HG02840 (cell line): ENCODE results near the gene TMEM229A.
"Not testable (repeated sequence)": the region's sequence is repeated elsewhere in the genome, so short reads cannot be mapped to it uniquely, and the experiment has no call there.

Experiments
- ATAC-seq: cut with Tn5 transposase; IDR thresholded peaks from one replicate; pipeline ENCODE4 v1.9.1; 2021; ENCODE audit warnings: mild to moderate bottlenecking, moderate library complexity, moderate number of reproducible peaks; ENCODE audit not compliant: unreplicated experiment, low FRiP score

The TMEM229A gene

DNA sequence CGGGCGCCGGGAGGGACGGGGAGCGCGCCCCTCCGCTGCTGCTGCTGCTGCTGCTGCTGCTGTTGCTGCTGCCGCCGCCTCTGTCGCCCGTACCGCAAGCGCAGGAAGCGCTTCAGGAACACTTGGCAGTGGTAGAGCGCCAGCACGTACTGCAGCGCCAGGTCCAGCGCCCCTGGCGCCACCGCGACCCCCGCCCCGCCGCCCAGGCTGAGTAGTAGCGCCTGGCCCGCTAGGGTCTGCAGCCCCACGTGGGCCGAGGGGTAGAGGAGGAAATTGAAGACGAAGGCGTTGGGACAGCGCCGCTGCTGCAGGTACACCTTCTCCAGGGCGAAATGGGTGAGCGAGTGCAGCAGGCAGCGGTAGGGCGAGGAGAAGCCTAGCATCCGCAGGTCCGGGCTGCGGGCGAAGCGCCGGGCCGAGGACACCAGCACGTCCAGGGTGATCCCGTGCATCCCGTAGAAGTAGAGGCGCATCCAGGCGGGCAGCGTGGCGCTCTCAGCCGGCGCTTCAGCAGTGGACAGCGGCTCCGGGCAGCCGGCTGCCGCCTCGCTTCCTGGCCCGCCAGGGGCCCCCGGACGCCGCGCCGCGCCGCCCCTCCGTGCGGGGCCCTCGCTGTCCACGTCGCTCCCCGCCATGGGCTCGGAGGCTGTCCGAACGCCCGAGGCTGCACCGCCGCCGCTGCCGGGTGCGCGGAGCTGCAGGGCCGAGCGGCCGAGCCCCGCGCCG, at the start of gene TMEM229A:
Gene TMEM229A (minus strand): TSS at position 699 of the 726 bp plus-strand sequence. CDS start 64 bp downstream, at position 635.
- ATAC-seq, result no peak

- not testable (repeated sequence) for ATAC-seq
These were observed 49.4 kb upstream of the TMEM229A start for GRCh38 chr7:124082234-124082633.

GRCh38 chr7:124077546-124077945, 44.7 kb upstream of the TMEM229A start:
- ATAC-seq, result no peak

- no peak for ATAC-seq
These were observed 44.0 kb upstream of the TMEM229A start for GRCh38 chr7:124076841-124077240.

GRCh38 chr7:124074007-124074406, 41.1 kb upstream of the TMEM229A start:
- ATAC-seq, result no peak

- no peak for ATAC-seq
These were observed 40.4 kb upstream of the TMEM229A start for GRCh38 chr7:124073310-124073645.

- ATAC-seq, result no peak
These were observed 39.9 kb upstream of the TMEM229A start for GRCh38 chr7:124072603-124073309.

DNA sequence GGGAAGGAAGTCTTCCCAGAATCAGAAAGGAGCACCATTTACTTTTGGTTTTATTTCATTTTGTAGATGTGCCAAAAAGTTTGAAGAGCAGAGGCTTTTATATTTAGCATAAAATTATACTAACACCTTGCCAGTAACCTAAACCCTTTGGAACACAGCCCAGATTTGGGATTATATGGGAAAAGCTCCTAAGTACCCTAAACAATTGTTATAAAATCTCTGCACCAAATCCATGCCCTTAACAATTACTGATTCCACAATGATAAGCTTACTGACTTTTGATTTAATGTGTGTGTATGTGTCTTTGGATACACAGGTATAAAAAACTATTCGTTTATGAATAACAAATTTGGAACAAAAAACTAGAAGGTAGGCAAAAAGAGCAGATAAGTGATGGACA, 39.0 kb upstream of the TMEM229A start:
- no peak for ATAC-seq

- no peak for ATAC-seq
These were observed 29.3 kb upstream of the TMEM229A start for GRCh38 chr7:124062171-124062570.

DNA sequence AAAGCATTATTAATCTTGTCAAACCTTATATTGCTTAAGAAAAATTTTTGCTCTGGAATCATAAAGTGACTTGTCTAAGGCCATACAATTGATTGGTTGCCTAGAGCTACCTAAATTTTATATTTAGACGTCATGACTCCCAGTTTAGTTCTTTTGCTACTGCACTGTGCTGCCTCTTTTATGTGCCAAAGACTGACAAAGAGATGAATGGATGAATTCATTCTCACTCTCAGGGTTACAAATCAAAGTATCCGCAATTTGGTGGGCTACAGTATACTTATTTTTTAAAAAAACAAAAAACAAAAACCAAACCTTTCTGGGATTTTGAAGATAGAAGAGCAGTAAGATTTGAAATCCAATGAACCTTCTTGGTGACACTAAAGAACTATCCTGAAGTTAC, 27.7 kb upstream of the TMEM229A start:
- no peak for ATAC-seq

- peak; percentile 98 for ATAC-seq
These were observed 26.5 kb upstream of the TMEM229A start for GRCh38 chr7:124059375-124059774.

- ATAC-seq, result no peak
These were observed 25.6 kb upstream of the TMEM229A start for GRCh38 chr7:124058515-124058914.

DNA sequence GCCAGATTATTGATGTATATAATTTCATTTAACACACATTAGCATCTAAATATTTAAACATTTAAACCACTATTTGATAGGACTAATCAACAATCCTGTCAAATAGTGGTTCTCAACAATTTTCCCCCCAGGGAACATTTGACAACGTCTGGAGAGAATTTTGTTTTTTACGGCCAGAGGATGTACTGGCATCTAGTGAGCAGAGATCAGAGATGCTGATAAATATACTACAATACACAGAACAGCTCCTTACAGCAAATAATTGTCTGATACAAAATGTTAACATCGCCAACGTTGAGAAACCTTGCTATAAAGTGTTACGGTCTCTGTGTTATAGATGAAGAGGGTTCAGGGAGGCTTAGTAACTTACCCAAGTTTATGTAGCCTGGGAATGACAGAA, 25.0 kb upstream of the TMEM229A start:
- no peak for ATAC-seq

GRCh38 chr7:124056234-124056633, 23.4 kb upstream of the TMEM229A start:
- ATAC-seq, result no peak

- no peak for ATAC-seq
These were observed 19.0 kb upstream of the TMEM229A start for GRCh38 chr7:124051681-124052377.

- ATAC-seq, result no peak
These were observed 10.0 kb upstream of the TMEM229A start for GRCh38 chr7:124042826-124043225.

GRCh38 chr7:124041439-124041838, 8.6 kb upstream of the TMEM229A start:
- no peak for ATAC-seq

- not testable (repeated sequence) for ATAC-seq
These were observed 5.0 kb upstream of the TMEM229A start for GRCh38 chr7:124037902-124038301.

DNA sequence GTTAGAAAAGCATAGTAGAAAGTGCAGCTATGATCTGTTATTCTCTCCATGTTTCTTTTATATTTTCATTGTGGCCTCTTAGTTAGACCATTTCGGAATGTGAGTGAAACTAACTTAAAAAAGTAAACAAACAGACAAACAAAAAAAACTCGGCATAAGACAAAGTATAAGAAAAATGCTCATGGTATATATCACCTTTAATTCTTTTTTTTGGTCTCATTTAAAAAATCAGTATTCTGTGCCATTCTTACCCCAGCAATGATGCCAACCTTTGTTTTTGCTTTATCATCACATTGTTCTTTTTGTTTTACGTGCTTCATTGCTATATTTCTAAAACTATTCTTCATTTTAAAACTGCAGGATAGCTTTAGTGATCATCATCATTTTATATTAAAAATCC, 2.8 kb upstream of the TMEM229A start:
- ATAC-seq, result no peak

- ATAC-seq, result no peak
These were observed 1.9 kb upstream of the TMEM229A start for GRCh38 chr7:124034754-124035100.
